ENCODE measurements around the gene TEX9.

The TEX9 gene

GRCh38 chr15:56327721-56328502 is 37.3 kb upstream of the TEX9 start:
- no peak overlapping the region for H3K27ac ChIP-seq
- no peak for TF ChIP-seq ZFX (IDR thresholded peaks at IDR 0.05; ENCODE audit: borderline replicate concordance)
- TF ChIP-seq CTCF (IDR thresholded peaks at IDR 0.05): no peak

- TF ChIP-seq CTCF (IDR thresholded peaks at IDR 0.05) (no peak), ZFX (IDR thresholded peaks at IDR 0.05; ENCODE audit: borderline replicate concordance) (no peak)
- no peak overlapping the region for H3K27ac ChIP-seq
These were observed 28.0 kb upstream of the TEX9 start for GRCh38 chr15:56337084-56337725.

GRCh38 chr15:56339594-56339993 is 25.6 kb upstream of the TEX9 start:
- TF ChIP-seq ZFX (IDR thresholded peaks at IDR 0.05; ENCODE audit: borderline replicate concordance) (no peak), CTCF (IDR thresholded peaks at IDR 0.05) (no peak)

GRCh38 chr15:56341201-56341600 is 24.0 kb upstream of the TEX9 start:
- TF ChIP-seq CTCF (IDR thresholded peaks at IDR 0.05): no peak
- TF ChIP-seq ZFX (IDR thresholded peaks at IDR 0.05; ENCODE audit: borderline replicate concordance): no peak
- no peak overlapping the region for H3K27ac ChIP-seq

More at GRCh38 chr15:56339594-56339993, 25.6 kb upstream of the TEX9 start:
- H3K27ac ChIP-seq: no peak overlapping the region

GRCh38 chr15:56342653-56343052 is 22.6 kb upstream of the TEX9 start:
- TF ChIP-seq ZFX (IDR thresholded peaks at IDR 0.05; ENCODE audit: borderline replicate concordance): no peak
- TF ChIP-seq CTCF (IDR thresholded peaks at IDR 0.05): no peak
- no peak overlapping the region for H3K27ac ChIP-seq

- TF ChIP-seq CTCF (IDR thresholded peaks at IDR 0.05) (no peak), ZFX (IDR thresholded peaks at IDR 0.05; ENCODE audit: borderline replicate concordance) (no peak)
- no peak overlapping the region for H3K27ac ChIP-seq
These were observed 21.3 kb upstream of the TEX9 start for GRCh38 chr15:56343879-56344278.

GRCh38 chr15:56344336-56344735 is 20.9 kb upstream of the TEX9 start:
- TF ChIP-seq ZFX (IDR thresholded peaks at IDR 0.05; ENCODE audit: borderline replicate concordance): no peak
- no peak for TF ChIP-seq CTCF (IDR thresholded peaks at IDR 0.05)
- H3K27ac ChIP-seq: no peak overlapping the region

Data from 22Rv1 (cell line).